Right lobe of liver (tissue), 4 donors: Measurements from ENCODE around the gene SCIN.

ENCODE experiments used
- POLR2A ChIP-seq: fragments of 450-650 bp; IDR thresholded peaks from one replicate; pipeline ENCODE4 v1.6.1; 2017; ENCODE audit warnings: antibody characterized with exemption, mild to moderate bottlenecking
- TF ChIP-seq, protein P1 (sequence below), 4 donors: fragments of 200-600 bp in 3 of 4; fragments of 450-650 bp in 1 of 4; IDR thresholded peaks; one replicate each; pipeline versions ENCODE4 v1.5.1 to v1.8.0; 2016 to 2022; ENCODE audit warnings: antibody characterized with exemption in 4 of 4, mild to moderate bottlenecking in 2 of 4
- donor health status: DM: no; HTN: no; CAD: no.
- donor health status: DM: no; HTN: no; CAD: no.
- donor health status: DM: no; HTN: yes; CAD: no.

DNA sequence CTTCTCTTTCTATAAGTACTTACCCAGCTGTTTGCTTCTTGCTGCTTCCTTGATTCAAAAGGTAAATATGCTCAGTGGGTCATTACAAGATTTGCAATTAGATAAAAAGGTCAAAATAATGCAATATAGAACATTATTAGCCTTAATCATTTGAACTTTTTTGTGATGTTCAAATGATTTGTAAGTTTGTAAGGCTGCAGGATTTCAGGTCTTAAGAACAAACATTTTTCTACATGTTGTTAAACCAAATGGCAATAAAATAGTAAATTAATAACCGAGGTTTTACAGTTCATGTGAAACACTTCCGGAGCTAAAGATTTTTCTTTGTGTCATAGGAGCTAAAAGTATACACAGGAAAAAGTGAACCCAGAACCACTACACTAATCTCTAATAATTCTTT lies 16.2 kb upstream of the SCIN start:
- no peak for TF ChIP-seq POLR2A
- TF ChIP-seq, protein P1, sequence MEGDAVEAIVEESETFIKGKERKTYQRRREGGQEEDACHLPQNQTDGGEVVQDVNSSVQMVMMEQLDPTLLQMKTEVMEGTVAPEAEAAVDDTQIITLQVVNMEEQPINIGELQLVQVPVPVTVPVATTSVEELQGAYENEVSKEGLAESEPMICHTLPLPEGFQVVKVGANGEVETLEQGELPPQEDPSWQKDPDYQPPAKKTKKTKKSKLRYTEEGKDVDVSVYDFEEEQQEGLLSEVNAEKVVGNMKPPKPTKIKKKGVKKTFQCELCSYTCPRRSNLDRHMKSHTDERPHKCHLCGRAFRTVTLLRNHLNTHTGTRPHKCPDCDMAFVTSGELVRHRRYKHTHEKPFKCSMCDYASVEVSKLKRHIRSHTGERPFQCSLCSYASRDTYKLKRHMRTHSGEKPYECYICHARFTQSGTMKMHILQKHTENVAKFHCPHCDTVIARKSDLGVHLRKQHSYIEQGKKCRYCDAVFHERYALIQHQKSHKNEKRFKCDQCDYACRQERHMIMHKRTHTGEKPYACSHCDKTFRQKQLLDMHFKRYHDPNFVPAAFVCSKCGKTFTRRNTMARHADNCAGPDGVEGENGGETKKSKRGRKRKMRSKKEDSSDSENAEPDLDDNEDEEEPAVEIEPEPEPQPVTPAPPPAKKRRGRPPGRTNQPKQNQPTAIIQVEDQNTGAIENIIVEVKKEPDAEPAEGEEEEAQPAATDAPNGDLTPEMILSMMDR (IDR thresholded peaks at IDR 0.05) = no peak
